ENCODE measurements around the gene PER3.

PER3 gene

GRCh38 chr1:7777591-7777990 lies 6.5 kb upstream of the PER3 start:
- TF ChIP-seq EZH2phosphoT487 (IDR thresholded peaks at IDR 0.05; ENCODE audit: borderline replicate concordance, low read length) (no peak), CTCF (IDR thresholded peaks at IDR 0.05; ENCODE audit: low read depth, low read length, poor library complexity, severe bottlenecking) (no peak)
- H3K79me2 ChIP-seq (ENCODE audit: control insufficient read depth, low read length): peaks cover 13% of the 10 kb centered on the region
- H3K4me1 ChIP-seq (ENCODE audit: control insufficient read depth, low read length): peaks cover 2% of the 10 kb centered on the region
- no peaks in the 10 kb centered on the region for H3K27me3 ChIP-seq (ENCODE audit: control insufficient read depth, low read length)
- H3K9me3 ChIP-seq (ENCODE audit: control insufficient read depth, insufficient read depth, low read length): no peaks in the 10 kb centered on the region
- H3K9me2 ChIP-seq (replicated peaks; ENCODE audit: control insufficient read depth, low read length): no peaks in the 10 kb centered on the region
- no peak overlapping the region for H3K27ac ChIP-seq (ENCODE audit: low read depth, low read length)
- H4K20me1 ChIP-seq (ENCODE audit: control insufficient read depth, insufficient read depth, low read depth, low read length): peaks cover 4% of the 10 kb centered on the region
- peaks cover 38% of the 10 kb centered on the region for H3K36me3 ChIP-seq (ENCODE audit: control insufficient read depth, low read length)
- H3F3A ChIP-seq (ENCODE audit: control insufficient read depth, insufficient read depth): peaks cover 5% of the 10 kb centered on the region
- H3K4me2 ChIP-seq (ENCODE audit: low read length): no peak overlapping the region
- H3K4me3 ChIP-seq (ENCODE audit: low read length): no peak overlapping the region

- no peaks in the 10 kb centered on the region; the same call in 1 of the 2 replicates for H4K20me1 ChIP-seq (ENCODE audit: control insufficient read depth, insufficient read depth, low read depth, low read length)
- TF ChIP-seq EZH2phosphoT487 (IDR thresholded peaks at IDR 0.05; ENCODE audit: borderline replicate concordance, low read length) (no peak), CTCF (IDR thresholded peaks at IDR 0.05; ENCODE audit: low read depth, low read length, poor library complexity, severe bottlenecking) (no peak)
- peaks cover 8% of the 10 kb centered on the region for H3F3A ChIP-seq (ENCODE audit: control insufficient read depth, insufficient read depth)
- H3K4me3 ChIP-seq (ENCODE audit: low read length): no peak overlapping the region
- peaks cover 8% of the 10 kb centered on the region for H3K4me1 ChIP-seq (ENCODE audit: control insufficient read depth, low read length)
- H3K27me3 ChIP-seq (ENCODE audit: control insufficient read depth, low read length): no peaks in the 10 kb centered on the region
- no peaks in the 10 kb centered on the region for H3K9me2 ChIP-seq (replicated peaks; ENCODE audit: control insufficient read depth, low read length)
- H3K9me3 ChIP-seq (ENCODE audit: control insufficient read depth, insufficient read depth, low read length): no peaks in the 10 kb centered on the region
- H3K36me3 ChIP-seq (ENCODE audit: control insufficient read depth, low read length): peaks cover 33% of the 10 kb centered on the region
- H3K79me2 ChIP-seq (ENCODE audit: control insufficient read depth, low read length): peaks cover 9% of the 10 kb centered on the region
- H3K4me2 ChIP-seq (ENCODE audit: low read length): no peak overlapping the region
- H3K27ac ChIP-seq (ENCODE audit: low read depth, low read length): no peak overlapping the region
These were observed 5.9 kb upstream of the PER3 start for GRCh38 chr1:7778133-7778628.

- Histone ChIP-seq H3K4me2 (ENCODE audit: low read length) (no peak overlapping the region), H3K9me2 (replicated peaks; ENCODE audit: control insufficient read depth, low read length) (no peaks in the 10 kb centered on the region), H3K27ac (ENCODE audit: low read depth, low read length) (no peak overlapping the region), H3K4me1 (ENCODE audit: control insufficient read depth, low read length) (peaks cover 8% of the 10 kb centered on the region), H3K4me3 (ENCODE audit: low read length) (no peak overlapping the region), H3K36me3 (ENCODE audit: control insufficient read depth, low read length) (peaks cover 21% of the 10 kb centered on the region), H3F3A (ENCODE audit: control insufficient read depth, insufficient read depth) (peaks cover 8% of the 10 kb centered on the region), H3K9me3 (ENCODE audit: control insufficient read depth, insufficient read depth, low read length) (no peaks in the 10 kb centered on the region), H3K27me3 (ENCODE audit: control insufficient read depth, low read length) (no peaks in the 10 kb centered on the region), H3K79me2 (ENCODE audit: control insufficient read depth, low read length) (no peaks in the 10 kb centered on the region), H4K20me1 (ENCODE audit: control insufficient read depth, insufficient read depth, low read depth, low read length) (no peaks in the 10 kb centered on the region; the same call in 1 of the 2 replicates)
- no peak for TF ChIP-seq EZH2phosphoT487 (IDR thresholded peaks at IDR 0.05; ENCODE audit: borderline replicate concordance, low read length)
- no peak for TF ChIP-seq CTCF (IDR thresholded peaks at IDR 0.05; ENCODE audit: low read depth, low read length, poor library complexity, severe bottlenecking)
These were observed 3.1 kb upstream of the PER3 start for GRCh38 chr1:7780976-7781375.

Data from DOHH2 (cell line).